ENCODE data around the gene ZNF385B. TPM values are rescaled to one million over a fixed set of nuclear protein-coding genes. Genes with fewer than 3 reads are reported as not detected.

ZNF385B gene
- total and polyA plus RNA-seq, 10 of the 15 experiments (the other 5 are each of a cell fraction or from before 2014, with no cell fraction given), result not detected

DNA sequence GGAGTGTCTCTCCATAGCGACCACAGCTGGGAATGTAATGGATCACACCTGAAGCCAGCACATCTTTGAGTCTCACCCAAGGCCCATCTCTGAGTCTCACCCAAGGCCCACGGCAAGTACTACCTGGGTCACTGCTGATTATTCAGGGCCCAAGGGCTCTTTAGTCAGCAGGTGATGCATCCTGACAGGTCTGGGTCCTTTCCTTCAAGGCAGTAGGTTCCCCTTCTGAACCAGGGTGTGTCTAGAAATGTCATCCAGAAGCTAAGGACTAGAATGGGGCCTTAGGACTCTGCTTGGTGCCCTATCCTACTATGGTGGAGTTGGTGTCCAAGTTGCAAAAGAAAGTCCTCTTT lies 248.1 kb downstream of the ZNF385B start:
- WGBS (ENCODE audit: insufficient coverage, insufficient replicate concordance, low lambda C conversion rate, missing lambda C conversion rate), result 0% methylated on average over 2 of the region's 2 CpGs
- Histone ChIP-seq H3K27ac (ENCODE audit: control insufficient read depth, insufficient read depth) (no peak overlapping the region), H3K4me3 (no peak overlapping the region), H3K27me3 (replicated peaks in 1 of 2; ENCODE audit: control insufficient read depth in 2 of 2, insufficient read depth in 2 of 2, low read length in 1 of 2) (no peaks in the 10 kb centered on the region), H3K9me3 (replicated peaks; ENCODE audit: control insufficient read depth, insufficient read depth, low read length) (no peaks in the 10 kb centered on the region), H3K79me2 (ENCODE audit: control insufficient read depth, insufficient read depth, low read length) (no peaks in the 10 kb centered on the region), H3K4me2 (ENCODE audit: control insufficient read depth, insufficient read depth) (no peak overlapping the region), H3K36me3 (ENCODE audit: control insufficient read depth in 2 of 2, insufficient read depth in 2 of 2, low read length in 1 of 2) (no peaks in the 10 kb centered on the region), H4K20me1 (ENCODE audit: control insufficient read depth, insufficient read depth) (no peaks in the 10 kb centered on the region), H2AFZ (ENCODE audit: control insufficient read depth, low read depth, low read length) (no peak overlapping the region), H3K9ac (ENCODE audit: control insufficient read depth, insufficient read depth, low read length) (no peak overlapping the region), H3K4me1 (ENCODE audit: control insufficient read depth, insufficient read depth, low read length) (no peaks in the 10 kb centered on the region)
- POLR2A ChIA-PET, result no interaction called here
- TF ChIP-seq STAT3 (IDR thresholded peaks at IDR 0.05; ENCODE audit: low read depth, low read length) (no peak), HCFC1 (IDR thresholded peaks at IDR 0.05; ENCODE audit: low read length) (no peak), ZZZ3 (IDR thresholded peaks at IDR 0.05; ENCODE audit: control insufficient read depth, insufficient read length, low read depth) (no peak), CBX5 (IDR thresholded peaks at IDR 0.05; ENCODE audit: low read depth) (no peak), HDAC6 (IDR thresholded peaks at IDR 0.05; ENCODE audit: unreplicated experiment) (no peak), PAX5 (IDR thresholded peaks at IDR 0.05; ENCODE audit: borderline replicate concordance, low read depth, low read length) (no peak), EED (IDR thresholded peaks at IDR 0.05; ENCODE audit: low read depth) (no peak), ATF7 (IDR thresholded peaks at IDR 0.05; ENCODE audit: low read depth) (no peak), NR2F1 (conservative IDR thresholded peaks at IDR 0.05) (no peak), POU2F2 (IDR thresholded peaks at IDR 0.05; ENCODE audit: borderline replicate concordance, low read depth, low read length) (no peak), SUPT20H (IDR thresholded peaks at IDR 0.05; ENCODE audit: borderline replicate concordance, control insufficient read depth, low read depth, low read length) (no peak), JUNB (IDR thresholded peaks at IDR 0.05) (no peak)
- TF ChIP-seq, protein P1, sequence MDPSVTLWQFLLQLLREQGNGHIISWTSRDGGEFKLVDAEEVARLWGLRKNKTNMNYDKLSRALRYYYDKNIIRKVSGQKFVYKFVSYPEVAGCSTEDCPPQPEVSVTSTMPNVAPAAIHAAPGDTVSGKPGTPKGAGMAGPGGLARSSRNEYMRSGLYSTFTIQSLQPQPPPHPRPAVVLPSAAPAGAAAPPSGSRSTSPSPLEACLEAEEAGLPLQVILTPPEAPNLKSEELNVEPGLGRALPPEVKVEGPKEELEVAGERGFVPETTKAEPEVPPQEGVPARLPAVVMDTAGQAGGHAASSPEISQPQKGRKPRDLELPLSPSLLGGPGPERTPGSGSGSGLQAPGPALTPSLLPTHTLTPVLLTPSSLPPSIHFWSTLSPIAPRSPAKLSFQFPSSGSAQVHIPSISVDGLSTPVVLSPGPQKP (IDR thresholded peaks at IDR 0.05; ENCODE audit: low read depth, low read length), result no peak
- in situ Hi-C loops (cut with MboI), result no loop called here
- no peak for ATAC-seq
- SMC1A ChIA-PET (ENCODE audit: uncharacterized antibody, unreplicated experiment), result interaction anchor here (0.6 kb wide), 1 partner anchor 10 kb away, joined by 6 read pairs; no protein-coding TSS in a partner anchor
- CTCF ChIA-PET, result no interaction called here
- BruUV-seq (replicated peaks), result no TSS peak
- DNase-seq (ENCODE audit: low read depth, low spot score), result no peak
- RAD21 ChIA-PET (ENCODE audit: unreplicated experiment), result no interaction called here
- FAIRE-seq, result no peak
- intact Hi-C loops (cut with micrococcal nuclease; ENCODE audit: unreplicated experiment), result no loop called here
